Testis (tissue), 3 donors: ENCODE results near the gene SNED1. TPM values are rescaled to one million over a fixed set of nuclear protein-coding genes. Genes with fewer than 3 reads are reported as not detected.

ENCODE experiments used
- DNase-seq: peaks from one replicate; pipeline ENCODE4 v3.0.0-alpha.2; 2019
- H3K27ac ChIP-seq, 2 donors: fragments of 200-600 bp; sonication (generic); one replicate each; pipeline ENCODE4 v1.5.1; 2019
- H3K27me3 ChIP-seq: fragments of 200-600 bp; sonication (generic); one replicate; pipeline ENCODE4 v1.5.1; 2019
- H3K36me3 ChIP-seq: fragments of 200-600 bp; sonication (generic); one replicate; pipeline ENCODE4 v1.5.1; 2017; ENCODE audit warnings: low read depth; ENCODE audit errors: missing control alignments
- H3K4me1 ChIP-seq: fragments of 200-600 bp; sonication (generic); one replicate; pipeline ENCODE4 v1.5.1; 2019
- H3K4me3 ChIP-seq, 2 donors: fragments of 200-600 bp; sonication (generic); one replicate each; pipeline ENCODE4 v1.5.1; 2017 to 2019
- H3K9me3 ChIP-seq: fragments of 200-600 bp; sonication (generic); one replicate; pipeline ENCODE4 v1.5.1; 2017
- CTCF ChIP-seq, 3 experiments: fragments of 450-650 bp in 2 of 3; fragments of 200-600 bp in 1 of 3; sonication (generic) in 1 of 3; IDR thresholded peaks; one replicate each; pipeline ENCODE4 v1.5.1; 2016 to 2019; ENCODE audit warnings: antibody characterized with exemption in 3 of 3, mild to moderate bottlenecking in 2 of 3, moderate library complexity in 1 of 3
- POLR2A ChIP-seq: fragments of 450-650 bp; IDR thresholded peaks from one replicate; pipeline ENCODE4 v1.6.1; 2017; ENCODE audit warnings: antibody characterized with exemption, mild to moderate bottlenecking, moderate library complexity
- WGBS, 2 donors: methylation state at CpG; one replicate each; pipeline ENCODE4 v1.1.5; 2018; 5-methylcytosine and 5-hydroxymethylcytosine counted together
- intact Hi-C: fragments of 100-400 bp; cut with DNase I; formaldehyde crosslinking; loops from one replicate; pipeline ENCODE4 v1.15.1; 2023; ENCODE audit warnings: low total_unique reads
- polyA plus RNA-seq: library from polyadenylated mRNA; stranded (reverse); fragments of 350-450 nt; fragmentation: Illumina TruSeq; extraction: RNeasy Lipid Tissue Mini Kit (QIAGEN cat#74804); gene quantifications from one replicate; pipeline ENCODE4 v1.2.3, GENCODE V29; 2014; ENCODE audit warnings: low read depth, low replicate concordance; ENCODE audit not compliant: insufficient read depth
- total RNA-seq, 2 donors: library from RNA; depleted of rRNA; stranded (reverse); fragments of >200 nt; gene quantifications; one replicate each; pipeline ENCODE4 v1.2.3, GENCODE V29; 2016

Gene SNED1
- total and polyA plus RNA-seq, 3 donors from 2014 or later: 15.8 to 107 (median 82.7) TPM

DNA sequence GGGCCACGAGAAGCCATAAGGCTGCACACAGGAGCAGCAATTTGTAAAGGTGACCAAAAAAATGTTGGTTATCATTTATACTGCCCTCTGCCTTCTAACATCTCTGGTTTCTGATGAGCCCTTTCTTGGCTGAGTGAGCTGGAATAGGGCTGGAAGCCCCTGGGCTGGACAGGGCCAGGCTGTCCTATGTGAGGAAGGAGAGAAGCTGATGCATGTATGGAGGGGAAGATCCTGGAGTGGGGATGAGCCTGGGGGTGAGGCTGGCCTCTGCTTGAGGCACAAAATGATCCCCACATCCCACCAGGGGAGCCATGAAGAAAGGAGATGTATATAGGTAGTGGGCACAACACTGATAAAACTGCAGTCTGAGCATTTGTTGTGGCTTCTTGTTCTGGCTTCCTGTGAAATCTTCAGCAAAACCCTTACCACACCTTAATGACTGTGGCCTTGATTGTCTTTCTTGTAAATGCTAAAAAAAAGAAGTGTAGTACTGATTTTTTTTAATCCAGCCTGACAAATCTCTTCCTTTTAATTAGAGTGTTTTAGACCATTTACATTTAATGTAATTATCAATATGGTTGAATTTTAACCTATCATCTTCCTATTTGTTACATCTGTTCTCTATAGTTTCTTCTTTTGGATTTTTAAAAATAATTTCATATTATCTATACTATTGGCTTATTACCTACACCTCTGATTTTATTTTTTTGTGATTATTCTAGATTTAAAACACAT is 5.6 kb downstream of the SNED1 start:
- H3K4me3 ChIP-seq: no peak overlapping the region
- TF ChIP-seq POLR2A: no peak
- TF ChIP-seq CTCF (IDR thresholded peaks at IDR 0.05): no peak
- H3K27ac ChIP-seq: no peak overlapping the region
- H3K36me3 ChIP-seq: no peaks in the 10 kb centered on the region
- H3K4me1 ChIP-seq: peaks cover 22% of the 10 kb centered on the region
- 50 to 85% methylated on average over 1 of the region's 1 CpG for WGBS, 2 donors
- no peaks in the 10 kb centered on the region for H3K27me3 ChIP-seq
- intact Hi-C loops: no loop called here
- DNase-seq: no peak
- no peaks in the 10 kb centered on the region for H3K9me3 ChIP-seq

DNA sequence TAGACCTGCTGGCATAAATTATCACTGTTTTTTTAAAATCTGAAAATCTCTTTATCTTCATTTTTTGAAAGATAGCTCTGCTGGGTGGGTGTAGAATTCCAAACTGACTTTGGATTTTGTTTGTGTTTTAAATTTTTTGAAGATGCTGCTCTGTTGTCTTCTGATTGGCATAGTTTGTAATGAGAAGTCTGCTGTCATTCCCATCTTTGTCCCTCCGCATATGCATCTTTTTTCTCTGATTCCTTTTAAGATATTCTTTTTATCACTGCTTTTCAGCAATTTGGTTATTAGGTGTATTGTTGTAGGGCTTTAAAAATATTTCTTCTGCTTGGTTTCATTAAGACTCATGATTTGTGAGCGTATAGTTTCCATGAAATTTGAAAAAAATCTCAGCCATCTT is 7.2 kb downstream of the SNED1 start:
- Histone ChIP-seq H3K36me3 (no peaks in the 10 kb centered on the region), H3K9me3 (no peaks in the 10 kb centered on the region), H3K27me3 (no peaks in the 10 kb centered on the region), H3K4me1 (peaks cover 35% of the 10 kb centered on the region), H3K27ac (no peak overlapping the region), H3K4me3 (no peak overlapping the region)
- WGBS, 2 donors: 93 to 95% methylated on average over 2 of the region's 2 CpGs
- TF ChIP-seq POLR2A (no peak), CTCF (IDR thresholded peaks at IDR 0.05) (no peak)
- DNase-seq: no peak
- intact Hi-C loops: no loop called here

GRCh38 chr2:241006412-241006811 is 8.0 kb downstream of the SNED1 start:
- no peak for DNase-seq
- WGBS, 2 donors: 91 to 93% methylated on average over 3 of the region's 3 CpGs
- Histone ChIP-seq H3K4me3 (no peak overlapping the region), H3K9me3 (no peaks in the 10 kb centered on the region), H3K36me3 (no peaks in the 10 kb centered on the region), H3K27me3 (no peaks in the 10 kb centered on the region), H3K27ac (no peak overlapping the region), H3K4me1 (peaks cover 35% of the 10 kb centered on the region)
- TF ChIP-seq POLR2A (no peak), CTCF (IDR thresholded peaks at IDR 0.05) (no peak)
- intact Hi-C loops: no loop called here

GRCh38 chr2:241007111-241007510 is 8.7 kb downstream of the SNED1 start:
- H3K36me3 ChIP-seq: no peaks in the 10 kb centered on the region
- intact Hi-C loops: no loop called here
- no peak for TF ChIP-seq POLR2A
- TF ChIP-seq CTCF (IDR thresholded peaks at IDR 0.05): no peak
- no peak overlapping the region for H3K27ac ChIP-seq
- no peak overlapping the region for H3K4me3 ChIP-seq
- no peaks in the 10 kb centered on the region for H3K27me3 ChIP-seq
- no peak for DNase-seq
- no peaks in the 10 kb centered on the region for H3K9me3 ChIP-seq
- peaks cover 31% of the 10 kb centered on the region for H3K4me1 ChIP-seq
- 88 to 93% methylated on average over 7 of the region's 7 CpGs for WGBS, 2 donors
